ENCODE results near the gene PILRA. TPM values are rescaled to one million over a fixed set of nuclear protein-coding genes. Genes with fewer than 3 reads are reported as not detected.

The PILRA gene
- total and polyA plus RNA-seq, 10 of the 15 experiments (the other 5 are each of a cell fraction or from before 2014, with no cell fraction given) = 6.6 to 43.3 (median 11.5) TPM

DNA sequence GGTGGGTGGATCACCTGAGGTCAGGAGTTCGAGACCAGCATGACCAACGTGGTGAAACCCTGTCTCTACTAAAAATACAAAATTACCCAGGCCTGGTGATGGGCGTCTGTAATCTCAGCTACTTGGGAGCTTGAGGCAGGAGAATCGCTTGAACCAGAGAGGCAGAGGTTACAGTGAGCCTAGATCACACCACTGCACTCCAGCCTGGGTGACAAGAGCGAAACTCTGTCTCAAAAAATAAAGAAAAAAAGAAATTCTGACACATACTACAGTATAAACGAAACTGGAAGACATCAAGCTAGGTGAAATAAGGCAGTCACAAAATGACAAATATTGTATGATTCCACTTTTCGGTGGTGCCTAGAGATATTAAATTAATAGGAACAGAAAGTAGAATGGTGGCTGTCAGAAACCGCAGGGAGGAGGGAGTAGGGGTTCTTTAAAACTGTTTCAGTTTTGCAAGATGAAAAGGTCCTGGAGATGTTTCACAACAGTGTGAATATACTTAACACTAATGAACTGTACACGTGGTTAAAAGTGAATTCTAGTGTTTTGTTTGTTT lies 23.2 kb downstream of the PILRA start (continued):
- TF ChIP-seq CEBPB (IDR thresholded peaks at IDR 0.05; ENCODE audit: borderline replicate concordance in 1 of 2, low read depth in 2 of 2, low read length in 2 of 2) = peak; percentile 63 to 81; a peak in 3 of 4 replicates
- peak; percentile 83; the same call in 1 of the 2 replicates for TF ChIP-seq BACH1 (IDR thresholded peaks at IDR 0.05; ENCODE audit: borderline replicate concordance)
- TF ChIP-seq, protein P1, sequence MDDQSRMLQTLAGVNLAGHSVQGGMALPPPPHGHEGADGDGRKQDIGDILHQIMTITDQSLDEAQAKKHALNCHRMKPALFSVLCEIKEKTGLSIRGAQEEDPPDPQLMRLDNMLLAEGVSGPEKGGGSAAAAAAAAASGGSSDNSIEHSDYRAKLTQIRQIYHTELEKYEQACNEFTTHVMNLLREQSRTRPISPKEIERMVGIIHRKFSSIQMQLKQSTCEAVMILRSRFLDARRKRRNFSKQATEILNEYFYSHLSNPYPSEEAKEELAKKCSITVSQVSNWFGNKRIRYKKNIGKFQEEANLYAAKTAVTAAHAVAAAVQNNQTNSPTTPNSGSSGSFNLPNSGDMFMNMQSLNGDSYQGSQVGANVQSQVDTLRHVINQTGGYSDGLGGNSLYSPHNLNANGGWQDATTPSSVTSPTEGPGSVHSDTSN (IDR thresholded peaks at IDR 0.05; ENCODE audit: insufficient replicate concordance, low read depth, low read length) = no peak
- peak; percentile 74; the same call in 1 of the 2 replicates for TF ChIP-seq ZNF24 (IDR thresholded peaks at IDR 0.05)

DNA sequence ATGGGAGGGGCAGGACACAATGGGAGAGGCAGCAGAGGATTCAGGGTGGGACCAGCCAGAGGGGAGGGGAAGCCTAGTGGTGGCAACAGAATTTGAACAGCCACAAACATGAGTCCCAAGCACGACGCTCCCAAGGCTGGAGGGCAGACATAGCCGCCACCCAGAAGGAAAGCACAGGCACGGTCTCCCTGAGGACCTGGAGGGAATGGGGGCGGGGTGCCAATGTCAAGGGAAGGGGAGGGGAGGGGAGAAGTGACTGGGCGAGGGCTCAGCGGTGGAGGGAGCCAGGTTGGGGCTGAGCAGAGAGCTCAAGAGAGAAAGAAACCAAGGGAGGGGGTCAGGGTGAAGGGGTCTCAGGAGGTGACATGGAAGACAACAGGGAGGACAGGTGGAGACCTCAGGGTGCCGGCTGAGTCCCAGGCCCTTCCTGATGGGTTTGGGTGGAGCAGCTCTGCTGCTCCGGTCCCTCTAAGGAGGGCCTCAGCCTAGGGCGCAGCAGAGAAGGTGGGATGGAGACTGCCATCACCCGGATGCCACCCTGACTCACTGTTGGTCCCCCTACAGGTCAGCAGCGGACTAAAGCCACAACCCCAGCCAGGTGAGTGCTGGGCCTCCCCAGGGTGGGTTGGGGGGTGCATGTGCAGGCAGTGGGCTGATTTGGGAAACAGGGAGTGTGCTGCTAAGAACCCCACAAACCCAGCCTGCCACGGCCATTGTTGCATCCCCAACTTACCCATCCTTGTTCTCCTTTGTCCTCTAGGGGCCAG lies 24.2 kb downstream of the PILRA start:
- BruUV-seq (replicated peaks) = no TSS peak
- no peak for FAIRE-seq
- H3K4me3 ChIP-seq = 0 out of 2 replicates have a peak overlapping the region, but pooled peaks have one; percentile 14
- in situ Hi-C loops (cut with MboI) = no loop called here
- no peaks in the 10 kb centered on the region for H4K20me1 ChIP-seq (ENCODE audit: control insufficient read depth, insufficient read depth)
- H3K9ac ChIP-seq (ENCODE audit: control insufficient read depth, insufficient read depth, low read length) = no peak overlapping the region
- peak overlapping the region; percentile 17; the same call in 1 of the 2 replicates for H3K27ac ChIP-seq (ENCODE audit: control insufficient read depth, insufficient read depth)
- DNase-seq (ENCODE audit: low read depth, low spot score) = no peak
- no peaks in the 10 kb centered on the region for H3K79me2 ChIP-seq (ENCODE audit: control insufficient read depth, insufficient read depth, low read length)
- CTCF ChIA-PET = interaction anchor here (1.0 to 3.6 kb wide), 5 partner anchors 9 to 728 kb away, joined by 3 to 25 read pairs (median 3); no protein-coding TSS in a partner anchor
- RAD21 ChIA-PET (ENCODE audit: unreplicated experiment) = interaction anchor here (1.4 to 3.6 kb wide), 5 partner anchors 8 to 29 kb away, joined by 4 to 27 read pairs (median 8); no protein-coding TSS in a partner anchor
- intact Hi-C loops (cut with micrococcal nuclease; ENCODE audit: unreplicated experiment) = loop anchor here (2.0 kb wide), 1 partner anchor 23 kb away; no protein-coding TSS in a partner anchor
- POLR2A ChIA-PET = interaction anchor here (0.5 to 3.7 kb wide), 7 partner anchors 10 to 245 kb away, joined by 3 to 33 read pairs (median 7); no protein-coding TSS in a partner anchor
- no peaks in the 10 kb centered on the region for H3K36me3 ChIP-seq (ENCODE audit: control insufficient read depth in 2 of 2, insufficient read depth in 2 of 2, low read length in 1 of 2)
- H3K27me3 ChIP-seq (replicated peaks in 1 of 2; ENCODE audit: control insufficient read depth in 2 of 2, insufficient read depth in 2 of 2, low read length in 1 of 2) = no peaks in the 10 kb centered on the region
- ATAC-seq = no peak
- peak overlapping the region; percentile 54 for H3K4me2 ChIP-seq (ENCODE audit: control insufficient read depth, insufficient read depth)
- H3K9me3 ChIP-seq (replicated peaks; ENCODE audit: control insufficient read depth, insufficient read depth, low read length) = no peaks in the 10 kb centered on the region
- WGBS (ENCODE audit: insufficient coverage, insufficient replicate concordance, low lambda C conversion rate, missing lambda C conversion rate) = 79% methylated on average over 10 of the region's 13 CpGs
- SMC1A ChIA-PET (ENCODE audit: uncharacterized antibody, unreplicated experiment) = interaction anchor here (0.9 to 3.9 kb wide), 5 partner anchors 10 to 265 kb away, joined by 3 to 30 read pairs (median 20); no protein-coding TSS in a partner anchor
- no peak overlapping the region for H2AFZ ChIP-seq (ENCODE audit: control insufficient read depth, low read depth, low read length)
- peaks cover 29% of the 10 kb centered on the region for H3K4me1 ChIP-seq (ENCODE audit: control insufficient read depth, insufficient read depth, low read length)
- no peak for TF ChIP-seq CHD1 (IDR thresholded peaks at IDR 0.05; ENCODE audit: low read depth, low read length)
- TF ChIP-seq ZZZ3 (IDR thresholded peaks at IDR 0.05; ENCODE audit: control insufficient read depth, insufficient read length, low read depth) = no peak
- no peak for TF ChIP-seq SRF (IDR thresholded peaks at IDR 0.05; ENCODE audit: low read depth in 2 of 2, low read length in 2 of 2)
- no peak for TF ChIP-seq MTA2 (IDR thresholded peaks at IDR 0.05; ENCODE audit: low read depth)
- no peak for TF ChIP-seq STAT3 (IDR thresholded peaks at IDR 0.05; ENCODE audit: low read depth, low read length)
- TF ChIP-seq, protein P2, sequence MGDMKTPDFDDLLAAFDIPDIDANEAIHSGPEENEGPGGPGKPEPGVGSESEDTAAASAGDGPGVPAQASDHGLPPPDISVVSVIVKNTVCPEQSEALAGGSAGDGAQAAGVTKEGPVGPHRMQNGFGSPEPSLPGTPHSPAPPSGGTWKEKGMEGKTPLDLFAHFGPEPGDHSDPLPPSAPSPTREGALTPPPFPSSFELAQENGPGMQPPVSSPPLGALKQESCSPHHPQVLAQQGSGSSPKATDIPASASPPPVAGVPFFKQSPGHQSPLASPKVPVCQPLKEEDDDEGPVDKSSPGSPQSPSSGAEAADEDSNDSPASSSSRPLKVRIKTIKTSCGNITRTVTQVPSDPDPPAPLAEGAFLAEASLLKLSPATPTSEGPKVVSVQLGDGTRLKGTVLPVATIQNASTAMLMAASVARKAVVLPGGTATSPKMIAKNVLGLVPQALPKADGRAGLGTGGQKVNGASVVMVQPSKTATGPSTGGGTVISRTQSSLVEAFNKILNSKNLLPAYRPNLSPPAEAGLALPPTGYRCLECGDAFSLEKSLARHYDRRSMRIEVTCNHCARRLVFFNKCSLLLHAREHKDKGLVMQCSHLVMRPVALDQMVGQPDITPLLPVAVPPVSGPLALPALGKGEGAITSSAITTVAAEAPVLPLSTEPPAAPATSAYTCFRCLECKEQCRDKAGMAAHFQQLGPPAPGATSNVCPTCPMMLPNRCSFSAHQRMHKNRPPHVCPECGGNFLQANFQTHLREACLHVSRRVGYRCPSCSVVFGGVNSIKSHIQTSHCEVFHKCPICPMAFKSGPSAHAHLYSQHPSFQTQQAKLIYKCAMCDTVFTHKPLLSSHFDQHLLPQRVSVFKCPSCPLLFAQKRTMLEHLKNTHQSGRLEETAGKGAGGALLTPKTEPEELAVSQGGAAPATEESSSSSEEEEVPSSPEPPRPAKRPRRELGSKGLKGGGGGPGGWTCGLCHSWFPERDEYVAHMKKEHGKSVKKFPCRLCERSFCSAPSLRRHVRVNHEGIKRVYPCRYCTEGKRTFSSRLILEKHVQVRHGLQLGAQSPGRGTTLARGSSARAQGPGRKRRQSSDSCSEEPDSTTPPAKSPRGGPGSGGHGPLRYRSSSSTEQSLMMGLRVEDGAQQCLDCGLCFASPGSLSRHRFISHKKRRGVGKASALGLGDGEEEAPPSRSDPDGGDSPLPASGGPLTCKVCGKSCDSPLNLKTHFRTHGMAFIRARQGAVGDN (IDR thresholded peaks at IDR 0.05) = no peak
- no peak for TF ChIP-seq HDAC2 (IDR thresholded peaks at IDR 0.05)
- no peak for TF ChIP-seq SREBF2 (IDR thresholded peaks at IDR 0.05; ENCODE audit: low read length)
- no peak for TF ChIP-seq RUNX3 (IDR thresholded peaks at IDR 0.05; ENCODE audit: low read length)
- TF ChIP-seq ZNF274 (IDR thresholded peaks at IDR 0.05; ENCODE audit: insufficient read depth, insufficient read length) = no peak
- no peak for TF ChIP-seq POLR2A (IDR thresholded peaks at IDR 0.05; ENCODE audit: low read depth, low read length)
- TF ChIP-seq JUNB (IDR thresholded peaks at IDR 0.05) = no peak
- no peak for TF ChIP-seq ZNF217 (IDR thresholded peaks at IDR 0.05)
- TF ChIP-seq NR2C1 (IDR thresholded peaks at IDR 0.05) = no peak
